Panc1 (cell line): ENCODE results near the gene DCTN3. TPM values are rescaled to one million over a fixed set of nuclear protein-coding genes. Genes with fewer than 3 reads are reported as not detected.

Experiments
- ATAC-seq: fragments of 200-7000 bp; cut with Tn5 transposase; 2 replicates; pipeline ENCODE4 v1.9.1; 2020; ENCODE audit warnings: mild to moderate bottlenecking, moderate library complexity
- BruUV-seq: library from RNA; stranded (reverse); fragments of 400-500 nt; replicated peaks from 2 replicates; lab custom pipeline; 2021; lab: Mats Ljungman, UMichigan
- CTCF ChIA-PET: fragments of 300-600 bp; sonication (Branson Sonifier 250); formaldehyde crosslinking; loops from one replicate; lab custom pipeline; 2022; ENCODE audit warnings: antibody characterized with exemption; lab: Charles Lee
- POLR2A ChIA-PET: fragments of 300-600 bp; sonication (Branson Sonifier 250); formaldehyde crosslinking; loops from one replicate; lab custom pipeline; 2022; ENCODE audit warnings: antibody characterized with exemption; lab: Charles Lee
- DNase-seq: peaks from one replicate; pipeline ENCODE4 v3.0.0-alpha.2; 2010; ENCODE audit warnings: low read depth, low spot score
- H3K27ac ChIP-seq: 2 replicates; pipeline ENCODE4 v1.5.1; 2011; ENCODE audit warnings: mild to moderate bottlenecking, low read length, inconsistent platforms
- H3K27me3 ChIP-seq: fragments of 200-500 bp; sonication (Bioruptor generic); 2 replicates; pipeline ENCODE4 v1.6.0; 2014; ENCODE audit warnings: low read length, inconsistent platforms; ENCODE audit not compliant: control insufficient read depth, insufficient read depth
- H3K36me3 ChIP-seq: fragments of 200-500 bp; sonication (Bioruptor generic); 2 replicates; pipeline ENCODE4 v1.5.1; 2014; ENCODE audit warnings: inconsistent platforms, mild to moderate bottlenecking, low read length, moderate library complexity; ENCODE audit not compliant: control insufficient read depth, insufficient read depth
- H3K4me1 ChIP-seq: 2 replicates; pipeline ENCODE4 v1.5.1; 2011; ENCODE audit warnings: inconsistent platforms, mild to moderate bottlenecking, low read length, moderate library complexity; ENCODE audit not compliant: control insufficient read depth, insufficient read depth
- H3K4me3 ChIP-seq, 2 experiments: 2 replicates each; pipeline ENCODE4 v1.5.1; 2011 to 2012; ENCODE audit warnings: low read depth in 2 of 2, low read length in 2 of 2, mild to moderate bottlenecking in 2 of 2, inconsistent platforms in 1 of 2, moderate library complexity in 1 of 2
- H3K9me3 ChIP-seq: fragments of 200-500 bp; sonication (Bioruptor generic); 2 replicates; pipeline ENCODE4 v1.5.1; 2014; ENCODE audit warnings: low read depth, mild to moderate bottlenecking, inconsistent platforms, low read length, moderate library complexity; ENCODE audit not compliant: control insufficient read depth, insufficient read depth
- POLR2AphosphoS5 ChIP-seq: IDR thresholded peaks from 2 replicates; pipeline ENCODE4 v1.6.1; 2012; ENCODE audit warnings: mild to moderate bottlenecking, low read depth, low read length, moderate library complexity
- SIN3A ChIP-seq: IDR thresholded peaks from 2 replicates; pipeline ENCODE4 v1.6.1; 2012; ENCODE audit warnings: low read depth, mild to moderate bottlenecking, low read length, moderate library complexity, borderline replicate concordance; ENCODE audit not compliant: insufficient read depth
- TCF7L2 ChIP-seq: IDR thresholded peaks from 2 replicates; pipeline ENCODE4 v1.6.1; 2011; ENCODE audit warnings: mild to moderate bottlenecking, low read depth, low read length, inconsistent platforms
- in situ Hi-C: cut with HindIII; loops from 2 replicates; pipeline ENCODE4 v1.10.0; 2016; ENCODE audit warnings: low sequenced_read_pairs, low pct_unique_long_range_greater_than_20kb
- intact Hi-C: fragments of 100-400 bp; cut with micrococcal nuclease; formaldehyde crosslinking; loops from one replicate; pipeline ENCODE4 v1.10.0; 2022; ENCODE audit not compliant: unreplicated experiment
- total RNA-seq: library from RNA; stranded (reverse); gene quantifications from one replicate; pipeline ENCODE4 v1.2.1, GENCODE V29; 2021; ENCODE audit not compliant: unreplicated experiment
- TF ChIP-seq, protein P1 (sequence below): fragments of 450-650 bp; IDR thresholded peaks from 2 replicates; pipeline ENCODE4 v1.5.1; 2017; ENCODE audit warnings: mild to moderate bottlenecking
- TF ChIP-seq, protein P2 (sequence below), 2 experiments: IDR thresholded peaks; 2 replicates each; pipeline ENCODE4 v1.6.1; 2011 to 2012; ENCODE audit warnings: low read depth in 2 of 2, control low read depth in 1 of 2, low read length in 1 of 2, mild to moderate bottlenecking in 1 of 2, moderate library complexity in 1 of 2; ENCODE audit not compliant: insufficient read depth in 1 of 2

Gene DCTN3
- total RNA-seq, 1 experiment from 2014 or later: 110 TPM

GRCh38 chr9:34587271-34587670, 33.0 kb downstream of the DCTN3 start:
- H3K36me3 ChIP-seq: no peaks in the 10 kb centered on the region
- POLR2A ChIA-PET: no interaction called here
- no peak overlapping the region for H3K4me3 ChIP-seq
- H3K27ac ChIP-seq: no peak overlapping the region
- H3K27me3 ChIP-seq: peaks cover 4% of the 10 kb centered on the region; the same call in 1 of the 2 replicates
- intact Hi-C loops (loop anchor here (5.0 kb wide), 1 partner anchor 185 kb away; no protein-coding TSS in a partner anchor), in situ Hi-C loops (no loop called here)
- no TSS peak for BruUV-seq
- ATAC-seq: no peak
- no peaks in the 10 kb centered on the region for H3K9me3 ChIP-seq
- no peak for DNase-seq
- CTCF ChIA-PET: no interaction called here
- TF ChIP-seq, protein P1, sequence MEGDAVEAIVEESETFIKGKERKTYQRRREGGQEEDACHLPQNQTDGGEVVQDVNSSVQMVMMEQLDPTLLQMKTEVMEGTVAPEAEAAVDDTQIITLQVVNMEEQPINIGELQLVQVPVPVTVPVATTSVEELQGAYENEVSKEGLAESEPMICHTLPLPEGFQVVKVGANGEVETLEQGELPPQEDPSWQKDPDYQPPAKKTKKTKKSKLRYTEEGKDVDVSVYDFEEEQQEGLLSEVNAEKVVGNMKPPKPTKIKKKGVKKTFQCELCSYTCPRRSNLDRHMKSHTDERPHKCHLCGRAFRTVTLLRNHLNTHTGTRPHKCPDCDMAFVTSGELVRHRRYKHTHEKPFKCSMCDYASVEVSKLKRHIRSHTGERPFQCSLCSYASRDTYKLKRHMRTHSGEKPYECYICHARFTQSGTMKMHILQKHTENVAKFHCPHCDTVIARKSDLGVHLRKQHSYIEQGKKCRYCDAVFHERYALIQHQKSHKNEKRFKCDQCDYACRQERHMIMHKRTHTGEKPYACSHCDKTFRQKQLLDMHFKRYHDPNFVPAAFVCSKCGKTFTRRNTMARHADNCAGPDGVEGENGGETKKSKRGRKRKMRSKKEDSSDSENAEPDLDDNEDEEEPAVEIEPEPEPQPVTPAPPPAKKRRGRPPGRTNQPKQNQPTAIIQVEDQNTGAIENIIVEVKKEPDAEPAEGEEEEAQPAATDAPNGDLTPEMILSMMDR: no peak
- no peak for TF ChIP-seq TCF7L2
- no peak for TF ChIP-seq POLR2AphosphoS5
- no peak for TF ChIP-seq SIN3A
- TF ChIP-seq, protein P2, sequence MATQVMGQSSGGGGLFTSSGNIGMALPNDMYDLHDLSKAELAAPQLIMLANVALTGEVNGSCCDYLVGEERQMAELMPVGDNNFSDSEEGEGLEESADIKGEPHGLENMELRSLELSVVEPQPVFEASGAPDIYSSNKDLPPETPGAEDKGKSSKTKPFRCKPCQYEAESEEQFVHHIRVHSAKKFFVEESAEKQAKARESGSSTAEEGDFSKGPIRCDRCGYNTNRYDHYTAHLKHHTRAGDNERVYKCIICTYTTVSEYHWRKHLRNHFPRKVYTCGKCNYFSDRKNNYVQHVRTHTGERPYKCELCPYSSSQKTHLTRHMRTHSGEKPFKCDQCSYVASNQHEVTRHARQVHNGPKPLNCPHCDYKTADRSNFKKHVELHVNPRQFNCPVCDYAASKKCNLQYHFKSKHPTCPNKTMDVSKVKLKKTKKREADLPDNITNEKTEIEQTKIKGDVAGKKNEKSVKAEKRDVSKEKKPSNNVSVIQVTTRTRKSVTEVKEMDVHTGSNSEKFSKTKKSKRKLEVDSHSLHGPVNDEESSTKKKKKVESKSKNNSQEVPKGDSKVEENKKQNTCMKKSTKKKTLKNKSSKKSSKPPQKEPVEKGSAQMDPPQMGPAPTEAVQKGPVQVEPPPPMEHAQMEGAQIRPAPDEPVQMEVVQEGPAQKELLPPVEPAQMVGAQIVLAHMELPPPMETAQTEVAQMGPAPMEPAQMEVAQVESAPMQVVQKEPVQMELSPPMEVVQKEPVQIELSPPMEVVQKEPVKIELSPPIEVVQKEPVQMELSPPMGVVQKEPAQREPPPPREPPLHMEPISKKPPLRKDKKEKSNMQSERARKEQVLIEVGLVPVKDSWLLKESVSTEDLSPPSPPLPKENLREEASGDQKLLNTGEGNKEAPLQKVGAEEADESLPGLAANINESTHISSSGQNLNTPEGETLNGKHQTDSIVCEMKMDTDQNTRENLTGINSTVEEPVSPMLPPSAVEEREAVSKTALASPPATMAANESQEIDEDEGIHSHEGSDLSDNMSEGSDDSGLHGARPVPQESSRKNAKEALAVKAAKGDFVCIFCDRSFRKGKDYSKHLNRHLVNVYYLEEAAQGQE (IDR thresholded peaks at IDR 0.05; ENCODE audit: insufficient read depth in 1 of 2, low read depth in 2 of 2, low read length in 1 of 2): no peak
- H3K4me1 ChIP-seq: peaks cover 10% of the 10 kb centered on the region

- BruUV-seq: no TSS peak
Measured at GRCh38 chr9:34585946-34586669, 34.2 kb downstream of the DCTN3 start.

More at GRCh38 chr9:34585946-34586669, 34.2 kb downstream of the DCTN3 start:
- TF ChIP-seq POLR2AphosphoS5 (no peak), TCF7L2 (no peak), SIN3A (no peak)
- TF ChIP-seq, protein P1: no peak
- TF ChIP-seq, protein P2 (IDR thresholded peaks at IDR 0.05; ENCODE audit: insufficient read depth in 1 of 2, low read depth in 2 of 2, low read length in 1 of 2): no peak
- Histone ChIP-seq H3K27ac (no peak overlapping the region), H3K4me1 (peaks cover 10% of the 10 kb centered on the region), H3K4me3 (no peak overlapping the region), H3K36me3 (no peaks in the 10 kb centered on the region), H3K27me3 (peaks cover 4% of the 10 kb centered on the region; the same call in 1 of the 2 replicates), H3K9me3 (no peaks in the 10 kb centered on the region)
- ChIA-PET CTCF (interaction anchor here (1.0 to 1.8 kb wide), 2 partner anchors 23 to 182 kb away, joined by 4 to 5 read pairs; no protein-coding TSS in a partner anchor), POLR2A (no interaction called here)
- no peak for DNase-seq
- intact Hi-C loops (loop anchor here (5.0 kb wide), 1 partner anchor 184 kb away; no protein-coding TSS in a partner anchor), in situ Hi-C loops (no loop called here)
- ATAC-seq: no peak
